Esophagus squamous epithelium (tissue), 4 donors: Measurements from ENCODE around the gene PXMP2.

ENCODE experiments used
- POLR2A ChIP-seq, 4 donors: fragments of 450-650 bp; IDR thresholded peaks; one replicate each; pipeline ENCODE4 v1.6.1; 2017; ENCODE audit warnings: antibody characterized with exemption in 4 of 4, mild to moderate bottlenecking in 4 of 4, moderate library complexity in 3 of 4
- TF ChIP-seq, protein P1 (sequence below), 6 experiments: fragments of 450-650 bp in 4 of 6; fragments of 200-600 bp in 2 of 6; sonication (generic) in 2 of 6; IDR thresholded peaks; one replicate each; pipeline ENCODE4 v1.5.1; 2016 to 2019; ENCODE audit warnings: antibody characterized with exemption in 6 of 6, mild to moderate bottlenecking in 4 of 6, moderate library complexity in 4 of 6

DNA sequence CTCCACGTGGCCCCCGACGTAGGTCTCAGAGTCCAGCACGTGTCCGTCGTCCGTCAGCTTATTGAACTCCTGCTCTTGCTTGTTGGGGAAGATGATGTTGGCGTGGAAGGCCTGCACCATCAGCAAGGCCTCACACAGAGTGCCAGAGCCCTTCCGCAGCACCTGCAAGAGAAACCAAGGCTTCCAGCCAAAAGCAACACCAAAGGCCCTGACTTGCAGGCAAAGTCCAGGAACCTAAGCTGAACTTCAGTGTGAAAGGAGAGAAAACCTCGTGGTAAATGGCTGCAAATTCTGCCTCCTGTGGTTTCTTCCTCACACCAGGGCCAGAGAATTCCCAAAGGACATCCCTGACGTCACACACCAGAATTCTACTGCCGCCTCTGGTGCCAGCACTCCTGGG, 14.7 kb upstream of the PXMP2 start:
- TF ChIP-seq, protein P1, sequence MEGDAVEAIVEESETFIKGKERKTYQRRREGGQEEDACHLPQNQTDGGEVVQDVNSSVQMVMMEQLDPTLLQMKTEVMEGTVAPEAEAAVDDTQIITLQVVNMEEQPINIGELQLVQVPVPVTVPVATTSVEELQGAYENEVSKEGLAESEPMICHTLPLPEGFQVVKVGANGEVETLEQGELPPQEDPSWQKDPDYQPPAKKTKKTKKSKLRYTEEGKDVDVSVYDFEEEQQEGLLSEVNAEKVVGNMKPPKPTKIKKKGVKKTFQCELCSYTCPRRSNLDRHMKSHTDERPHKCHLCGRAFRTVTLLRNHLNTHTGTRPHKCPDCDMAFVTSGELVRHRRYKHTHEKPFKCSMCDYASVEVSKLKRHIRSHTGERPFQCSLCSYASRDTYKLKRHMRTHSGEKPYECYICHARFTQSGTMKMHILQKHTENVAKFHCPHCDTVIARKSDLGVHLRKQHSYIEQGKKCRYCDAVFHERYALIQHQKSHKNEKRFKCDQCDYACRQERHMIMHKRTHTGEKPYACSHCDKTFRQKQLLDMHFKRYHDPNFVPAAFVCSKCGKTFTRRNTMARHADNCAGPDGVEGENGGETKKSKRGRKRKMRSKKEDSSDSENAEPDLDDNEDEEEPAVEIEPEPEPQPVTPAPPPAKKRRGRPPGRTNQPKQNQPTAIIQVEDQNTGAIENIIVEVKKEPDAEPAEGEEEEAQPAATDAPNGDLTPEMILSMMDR (IDR thresholded peaks at IDR 0.05): no peak
- TF ChIP-seq POLR2A (IDR thresholded peaks at IDR 0.05): no peak
